Activated T-cell treated with anti-CD3 and anti-CD28 coated beads, Interleukin-2, amount 50 U/mL, for 72 hours (primary cell): ENCODE measurements around the gene GPC6. TPM values are rescaled to one million over a fixed set of nuclear protein-coding genes. Genes with fewer than 3 reads are reported as not detected.

Source experiments
- ATAC-seq, 2 donors: fragments of 150-1000 bp; cut with Tn5 transposase; replicated peaks in 1 of 2; 2 replicates each; pipeline ENCODE4 v1.10.0; 2021; ENCODE audit warnings: moderate library complexity in 2 of 2, mild to moderate bottlenecking in 1 of 2
- DNase-seq, 2 donors: peaks; one replicate each; pipeline ENCODE4 v3.0.0; 2021 to 2022; ENCODE audit warnings: mixed read lengths in 1 of 2
- H3K27ac Mint-ChIP-seq: one replicate; pipeline ENCODE4 v1.8.0; 2022; ENCODE audit warnings: mild to moderate bottlenecking, moderate library complexity, mixed read lengths
- H3K27me3 Mint-ChIP-seq: one replicate; pipeline ENCODE4 v1.8.0; 2022; ENCODE audit warnings: low read depth, mixed read lengths
- H3K36me3 Mint-ChIP-seq, 2 donors: one replicate each; pipeline ENCODE4 v1.8.0; 2022; ENCODE audit warnings: mixed read lengths in 2 of 2, mild to moderate bottlenecking in 1 of 2; ENCODE audit not compliant: insufficient read depth in 2 of 2
- H3K4me1 Mint-ChIP-seq: one replicate; pipeline ENCODE4 v1.8.0; 2022; ENCODE audit warnings: low read depth, mixed read lengths
- H3K4me3 Mint-ChIP-seq, 2 donors: one replicate each; pipeline ENCODE4 v1.8.0; 2022; ENCODE audit warnings: mild to moderate bottlenecking in 2 of 2, mixed read lengths in 2 of 2, moderate library complexity in 2 of 2
- H3K9me3 Mint-ChIP-seq, 2 donors: one replicate each; pipeline ENCODE4 v1.8.0; 2022; ENCODE audit warnings: mixed read lengths in 2 of 2
- total RNA-seq, 2 donors: library from RNA; stranded (reverse); gene quantifications; one replicate each; pipeline ENCODE4 v1.2.3, GENCODE V29; 2022

Gene GPC6
- total RNA-seq, 2 donors from 2014 or later = not detected

GRCh38 chr13:93547886-93548285 lies 321.3 kb downstream of the GPC6 start:
- Mint-ChIP-seq H3K4me1 (no peaks in the 10 kb centered on the region), H3K27ac (no peak overlapping the region), H3K27me3 (no peaks in the 10 kb centered on the region), H3K36me3 (peaks cover 1 to 2% of the 10 kb centered on the region in 2 donors), H3K9me3 (peaks cover 0 to 3% of the 10 kb centered on the region in 2 donors), H3K4me3 (no peak overlapping the region)
- no peak for DNase-seq
- no peak for ATAC-seq

- ATAC-seq (no peak), DNase-seq (no peak)
- Mint-ChIP-seq H3K27ac (no peak overlapping the region), H3K4me3 (no peak overlapping the region), H3K9me3 (peaks cover 0 to 2% of the 10 kb centered on the region in 2 donors), H3K36me3 (no peaks in the 10 kb centered on the region), H3K27me3 (no peaks in the 10 kb centered on the region), H3K4me1 (no peaks in the 10 kb centered on the region)
Measured at GRCh38 chr13:93549326-93550005, 322.9 kb downstream of the GPC6 start.

- H3K27ac Mint-ChIP-seq = no peak overlapping the region
- no peaks in the 10 kb centered on the region for H3K27me3 Mint-ChIP-seq
- no peaks in the 10 kb centered on the region for H3K4me1 Mint-ChIP-seq
- no peaks in the 10 kb centered on the region for H3K36me3 Mint-ChIP-seq
- peaks cover 0 to 2% of the 10 kb centered on the region in 2 donors for H3K9me3 Mint-ChIP-seq
- no peak overlapping the region for H3K4me3 Mint-ChIP-seq
- DNase-seq (no peak), ATAC-seq (no peak)
Measured at GRCh38 chr13:93550236-93550635, 323.6 kb downstream of the GPC6 start.

- DNase-seq = no peak
- no peaks in the 10 kb centered on the region for H3K36me3 Mint-ChIP-seq
- H3K4me1 Mint-ChIP-seq = no peaks in the 10 kb centered on the region
- no peaks in the 10 kb centered on the region for H3K27me3 Mint-ChIP-seq
- H3K9me3 Mint-ChIP-seq = peaks cover 0 to 2% of the 10 kb centered on the region in 2 donors
- no peak overlapping the region for H3K4me3 Mint-ChIP-seq
- no peak for ATAC-seq
- no peak overlapping the region for H3K27ac Mint-ChIP-seq
Measured at GRCh38 chr13:93552596-93552995, 326.0 kb downstream of the GPC6 start.

GRCh38 chr13:93554514-93554913 lies 327.9 kb downstream of the GPC6 start:
- no peaks in the 10 kb centered on the region for H3K36me3 Mint-ChIP-seq
- no peaks in the 10 kb centered on the region for H3K4me1 Mint-ChIP-seq
- no peak for ATAC-seq
- no peak overlapping the region for H3K4me3 Mint-ChIP-seq
- no peak overlapping the region for H3K27ac Mint-ChIP-seq
- no peaks in the 10 kb centered on the region for H3K27me3 Mint-ChIP-seq
- peaks cover 0 to 2% of the 10 kb centered on the region in 2 donors for H3K9me3 Mint-ChIP-seq
- DNase-seq = no peak

- Mint-ChIP-seq H3K4me3 (no peak overlapping the region), H3K27me3 (no peaks in the 10 kb centered on the region), H3K4me1 (no peaks in the 10 kb centered on the region), H3K9me3 (peaks cover 0 to 2% of the 10 kb centered on the region in 2 donors), H3K27ac (no peak overlapping the region), H3K36me3 (no peaks in the 10 kb centered on the region)
- ATAC-seq (no peak), DNase-seq (no peak)
Measured at GRCh38 chr13:93558637-93559036, 332.0 kb downstream of the GPC6 start.

- H3K4me1 Mint-ChIP-seq = no peaks in the 10 kb centered on the region
Measured at GRCh38 chr13:93559718-93560117, 333.1 kb downstream of the GPC6 start.

GRCh38 chr13:93561576-93562225 lies 335.1 kb downstream of the GPC6 start:
- no peaks in the 10 kb centered on the region for H3K4me1 Mint-ChIP-seq
- ATAC-seq (no peak), DNase-seq (no peak)
- no peaks in the 10 kb centered on the region for H3K36me3 Mint-ChIP-seq
- no peak overlapping the region for H3K4me3 Mint-ChIP-seq
- H3K27me3 Mint-ChIP-seq = no peaks in the 10 kb centered on the region
- H3K9me3 Mint-ChIP-seq = no peaks in the 10 kb centered on the region
- H3K27ac Mint-ChIP-seq = no peak overlapping the region

More at GRCh38 chr13:93559718-93560117, 333.1 kb downstream of the GPC6 start:
- H3K27me3 Mint-ChIP-seq = no peaks in the 10 kb centered on the region
- ATAC-seq (no peak), DNase-seq (no peak)
- no peak overlapping the region for H3K27ac Mint-ChIP-seq
- H3K9me3 Mint-ChIP-seq = no peaks in the 10 kb centered on the region
- H3K36me3 Mint-ChIP-seq = no peaks in the 10 kb centered on the region
- no peak overlapping the region for H3K4me3 Mint-ChIP-seq

GRCh38 chr13:93562676-93563075 lies 336.1 kb downstream of the GPC6 start:
- ATAC-seq (no peak), DNase-seq (no peak)
- Mint-ChIP-seq H3K4me1 (no peaks in the 10 kb centered on the region), H3K27ac (no peak overlapping the region), H3K27me3 (no peaks in the 10 kb centered on the region), H3K9me3 (no peaks in the 10 kb centered on the region), H3K36me3 (no peaks in the 10 kb centered on the region), H3K4me3 (no peak overlapping the region)

GRCh38 chr13:93577105-93577504 lies 350.5 kb downstream of the GPC6 start:
- Mint-ChIP-seq H3K4me3 (no peak overlapping the region), H3K27me3 (no peaks in the 10 kb centered on the region), H3K36me3 (no peaks in the 10 kb centered on the region), H3K27ac (no peak overlapping the region), H3K4me1 (no peaks in the 10 kb centered on the region), H3K9me3 (no peaks in the 10 kb centered on the region)
- DNase-seq = no peak
- ATAC-seq = no peak

GRCh38 chr13:93589788-93590187 lies 363.2 kb downstream of the GPC6 start:
- H3K4me3 Mint-ChIP-seq = no peak overlapping the region
- DNase-seq (no peak), ATAC-seq (no peak)
- no peak overlapping the region for H3K27ac Mint-ChIP-seq
- no peaks in the 10 kb centered on the region for H3K27me3 Mint-ChIP-seq
- H3K4me1 Mint-ChIP-seq = no peaks in the 10 kb centered on the region
- H3K36me3 Mint-ChIP-seq = no peaks in the 10 kb centered on the region
- H3K9me3 Mint-ChIP-seq = no peaks in the 10 kb centered on the region

- Mint-ChIP-seq H3K9me3 (no peaks in the 10 kb centered on the region), H3K27me3 (no peaks in the 10 kb centered on the region), H3K4me1 (no peaks in the 10 kb centered on the region), H3K27ac (no peak overlapping the region), H3K36me3 (no peaks in the 10 kb centered on the region), H3K4me3 (no peak overlapping the region)
- DNase-seq (no peak), ATAC-seq (no peak)
Measured at GRCh38 chr13:93603043-93603442, 376.4 kb downstream of the GPC6 start.

- H3K4me1 Mint-ChIP-seq = no peaks in the 10 kb centered on the region
- no peak overlapping the region for H3K27ac Mint-ChIP-seq
- no peaks in the 10 kb centered on the region for H3K9me3 Mint-ChIP-seq
- ATAC-seq (no peak), DNase-seq (no peak)
- no peaks in the 10 kb centered on the region for H3K27me3 Mint-ChIP-seq
- H3K36me3 Mint-ChIP-seq = no peaks in the 10 kb centered on the region
- no peak overlapping the region for H3K4me3 Mint-ChIP-seq
Measured at GRCh38 chr13:93614776-93615175, 388.2 kb downstream of the GPC6 start.
